Smooth muscle cell (in vitro differentiated cells): ENCODE results near the gene PDCD11. TPM values are rescaled to one million over a fixed set of nuclear protein-coding genes. Genes with fewer than 3 reads are reported as not detected.
"Not testable (repeated sequence)": the region's sequence is repeated elsewhere in the genome, so short reads cannot be mapped to it uniquely, and the experiment has no call there.

Experiments
- DNase-seq: peaks from one replicate; lab custom pipeline; 2025; ENCODE audit not compliant: unreplicated experiment; lab: John Stamatoyannopoulos, UW
- H2AFZ ChIP-seq: fragments of 200-600 bp; sonication (generic); 2 replicates; pipeline ENCODE4 v1.6.0; 2016; ENCODE audit warnings: antibody characterized with exemption, low read depth, mild to moderate bottlenecking
- H3F3A ChIP-seq: fragments of 200-600 bp; sonication (generic); 2 replicates; pipeline ENCODE4 v1.6.0; 2017; ENCODE audit warnings: antibody characterized with exemption, low read depth
- H3K27ac ChIP-seq: fragments of 200-600 bp; sonication (generic); 2 replicates; pipeline ENCODE4 v1.5.1; 2016; ENCODE audit warnings: low read depth, mild to moderate bottlenecking
- H3K27me3 ChIP-seq: fragments of 200-600 bp; sonication (generic); 2 replicates; pipeline ENCODE4 v1.6.1; 2016; ENCODE audit warnings: low read depth, mild to moderate bottlenecking
- H3K36me3 ChIP-seq: fragments of 200-600 bp; sonication (generic); 2 replicates; pipeline ENCODE4 v1.5.1; 2016; ENCODE audit warnings: low read depth
- H3K4me1 ChIP-seq: fragments of 200-600 bp; sonication (generic); 2 replicates; pipeline ENCODE4 v1.5.1; 2016; ENCODE audit warnings: low read depth
- H3K4me2 ChIP-seq: fragments of 200-600 bp; sonication (generic); 2 replicates; pipeline ENCODE4 v1.6.0; 2016; ENCODE audit warnings: mild to moderate bottlenecking
- H3K4me3 ChIP-seq: fragments of 200-600 bp; sonication (generic); 2 replicates; pipeline ENCODE4 v1.5.1; 2016; ENCODE audit warnings: mild to moderate bottlenecking
- H3K79me2 ChIP-seq: fragments of 200-600 bp; sonication (generic); 2 replicates; pipeline ENCODE4 v1.6.0; 2016; ENCODE audit warnings: low read depth, mild to moderate bottlenecking
- H3K9ac ChIP-seq: fragments of 200-600 bp; sonication (generic); 2 replicates; pipeline ENCODE4 v1.6.0; 2016; ENCODE audit warnings: low read depth
- H3K9me3 ChIP-seq: fragments of 200-600 bp; sonication (generic); replicated peaks from 2 replicates; pipeline ENCODE4 v1.5.1; 2016; ENCODE audit warnings: low read depth
- H4K20me1 ChIP-seq: fragments of 200-600 bp; sonication (generic); 2 replicates; pipeline ENCODE4 v1.6.0; 2016; ENCODE audit warnings: low read depth
- WGBS: methylation state at CpG from one replicate; pipeline ENCODE4 v1.1.7; 2016; ENCODE audit warnings: low lambda C conversion rate; 5-methylcytosine and 5-hydroxymethylcytosine counted together
- polyA plus RNA-seq: library from polyadenylated mRNA; unstranded; fragments of >200 nt; fragmentation: Nextera tagmentation; extraction: Ambion mirVana; gene quantifications from 2 replicates; pipeline ENCODE4 v1.2.1, GENCODE V29; 2016
- total RNA-seq: library from RNA; depleted of rRNA; stranded (reverse); fragments of >200 nt; gene quantifications from 2 replicates; pipeline ENCODE4 v1.2.3, GENCODE V29; 2014
- TF ChIP-seq, protein P1 (sequence below): fragments of 200-600 bp; sonication (generic); IDR thresholded peaks from 2 replicates; pipeline ENCODE4 v1.5.1; 2017; ENCODE audit warnings: borderline replicate concordance, mild to moderate bottlenecking, antibody characterized with exemption; ENCODE audit not compliant: insufficient read depth, poor library complexity, severe bottlenecking

Gene PDCD11
- total and polyA plus RNA-seq, 2 experiments from 2014 or later: 12.2 to 15.6 TPM

DNA sequence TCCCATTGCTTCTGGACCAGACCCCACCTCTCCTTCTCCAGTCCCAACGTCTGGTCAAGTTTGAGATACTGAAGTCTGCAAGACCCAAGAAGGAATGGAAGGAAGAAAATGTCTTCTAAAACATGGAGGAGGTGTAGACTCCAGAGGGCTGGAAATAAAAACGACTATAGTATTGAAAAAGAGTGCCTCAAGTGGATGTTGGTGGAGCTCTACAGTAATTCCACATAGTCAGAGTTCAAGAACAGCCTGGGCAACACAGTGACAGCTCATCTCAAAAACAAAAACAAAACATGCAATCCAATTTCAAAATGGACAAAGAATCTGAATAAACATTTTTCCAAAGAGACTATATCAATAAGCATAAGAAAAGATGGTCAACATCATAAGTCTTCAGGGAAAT lies 43.1 kb upstream of the PDCD11 start:
- no peak overlapping the region for H3K9ac ChIP-seq
- no peaks in the 10 kb centered on the region for H3F3A ChIP-seq
- no peaks in the 10 kb centered on the region for H3K9me3 ChIP-seq
- H3K36me3 ChIP-seq: no peaks in the 10 kb centered on the region
- TF ChIP-seq, protein P1, sequence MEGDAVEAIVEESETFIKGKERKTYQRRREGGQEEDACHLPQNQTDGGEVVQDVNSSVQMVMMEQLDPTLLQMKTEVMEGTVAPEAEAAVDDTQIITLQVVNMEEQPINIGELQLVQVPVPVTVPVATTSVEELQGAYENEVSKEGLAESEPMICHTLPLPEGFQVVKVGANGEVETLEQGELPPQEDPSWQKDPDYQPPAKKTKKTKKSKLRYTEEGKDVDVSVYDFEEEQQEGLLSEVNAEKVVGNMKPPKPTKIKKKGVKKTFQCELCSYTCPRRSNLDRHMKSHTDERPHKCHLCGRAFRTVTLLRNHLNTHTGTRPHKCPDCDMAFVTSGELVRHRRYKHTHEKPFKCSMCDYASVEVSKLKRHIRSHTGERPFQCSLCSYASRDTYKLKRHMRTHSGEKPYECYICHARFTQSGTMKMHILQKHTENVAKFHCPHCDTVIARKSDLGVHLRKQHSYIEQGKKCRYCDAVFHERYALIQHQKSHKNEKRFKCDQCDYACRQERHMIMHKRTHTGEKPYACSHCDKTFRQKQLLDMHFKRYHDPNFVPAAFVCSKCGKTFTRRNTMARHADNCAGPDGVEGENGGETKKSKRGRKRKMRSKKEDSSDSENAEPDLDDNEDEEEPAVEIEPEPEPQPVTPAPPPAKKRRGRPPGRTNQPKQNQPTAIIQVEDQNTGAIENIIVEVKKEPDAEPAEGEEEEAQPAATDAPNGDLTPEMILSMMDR: no peak
- H4K20me1 ChIP-seq: no peaks in the 10 kb centered on the region
- no peak overlapping the region for H2AFZ ChIP-seq
- no peak overlapping the region for H3K4me2 ChIP-seq
- H3K27ac ChIP-seq: no peak overlapping the region
- peaks cover 9% of the 10 kb centered on the region for H3K4me1 ChIP-seq
- peaks cover 13% of the 10 kb centered on the region for H3K79me2 ChIP-seq
- H3K27me3 ChIP-seq: no peaks in the 10 kb centered on the region
- WGBS: 50% methylated on average over 2 of the region's 2 CpGs
- no peak for DNase-seq
- no peak overlapping the region for H3K4me3 ChIP-seq

DNA sequence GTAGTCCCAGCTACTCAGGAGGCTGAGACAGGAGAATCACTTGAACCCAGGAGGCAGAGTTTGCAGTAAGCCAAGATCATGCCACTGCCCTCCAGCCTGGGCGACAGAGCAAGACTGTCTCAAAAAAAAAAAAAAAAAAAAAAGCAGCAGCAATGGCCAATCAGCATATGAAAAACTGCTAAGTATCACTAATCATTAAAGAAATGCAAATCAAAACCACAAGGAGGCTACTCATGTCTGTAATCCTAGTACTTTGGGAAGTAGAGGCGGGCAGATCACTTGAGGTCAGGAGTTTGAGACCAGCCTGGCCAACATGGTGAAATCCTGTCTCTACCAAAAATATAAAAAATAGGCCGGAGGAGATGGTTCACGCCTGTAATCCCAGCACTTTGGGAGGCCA lies 41.9 kb upstream of the PDCD11 start:
- 86% methylated on average over 4 of the region's 4 CpGs for WGBS

DNA sequence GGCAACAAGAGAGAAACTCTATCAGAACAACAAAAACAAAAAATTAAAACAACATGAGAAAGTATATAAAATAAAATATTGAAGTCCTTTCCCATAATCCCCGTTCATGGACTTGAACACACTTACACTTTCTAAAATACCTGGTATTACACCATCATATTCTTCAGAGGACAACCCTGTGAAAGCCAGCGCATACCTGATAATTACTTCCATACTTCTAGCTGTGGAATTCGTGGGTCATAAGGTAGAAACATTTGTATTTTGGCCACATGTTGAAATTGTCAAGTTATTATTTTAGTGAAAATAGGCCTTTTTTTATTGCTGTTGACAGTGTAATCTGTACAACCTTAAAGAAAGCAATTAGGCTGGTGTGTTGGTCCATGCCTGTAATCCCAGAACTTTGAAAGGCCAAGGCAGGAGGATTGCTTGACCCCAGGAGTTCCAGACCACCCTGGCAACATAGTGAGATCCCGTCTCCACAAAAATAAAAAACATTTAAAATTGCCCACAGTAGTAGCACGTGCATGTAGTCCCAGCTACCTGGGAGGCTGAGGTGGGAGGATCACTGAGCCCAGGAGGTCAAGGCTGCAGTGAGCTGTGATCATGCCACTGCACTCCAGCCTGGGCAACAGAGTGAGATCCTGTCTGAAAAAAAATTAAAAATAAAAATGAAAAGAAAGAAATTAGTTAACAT lies 40.4 kb upstream of the PDCD11 start:
- no peaks in the 10 kb centered on the region for H3K27me3 ChIP-seq
- H3K36me3 ChIP-seq: no peaks in the 10 kb centered on the region
- no peaks in the 10 kb centered on the region for H3K9me3 ChIP-seq
- no peak for DNase-seq
- H3K4me1 ChIP-seq: peaks cover 3% of the 10 kb centered on the region
- H2AFZ ChIP-seq: no peak overlapping the region
- no peak overlapping the region for H3K4me3 ChIP-seq
- TF ChIP-seq, protein P1: no peak
- no peak overlapping the region for H3K9ac ChIP-seq
- H3K4me2 ChIP-seq: no peak overlapping the region
- H4K20me1 ChIP-seq: no peaks in the 10 kb centered on the region
- no peaks in the 10 kb centered on the region for H3K79me2 ChIP-seq
- WGBS: 82% methylated on average over 5 of the region's 5 CpGs
- H3K27ac ChIP-seq: no peak overlapping the region
- no peaks in the 10 kb centered on the region for H3F3A ChIP-seq

More for the DNA sequence above, 41.9 kb upstream of the PDCD11 start:
- H4K20me1 ChIP-seq, H3F3A ChIP-seq, H3K79me2 ChIP-seq, H3K4me3 ChIP-seq, H3K27ac ChIP-seq, H3K4me2 ChIP-seq, H3K36me3 ChIP-seq, H3K9me3 ChIP-seq, H2AFZ ChIP-seq, H3K9ac ChIP-seq, H3K27me3 ChIP-seq, DNase-seq, H3K4me1 ChIP-seq: not testable (repeated sequence)

DNA sequence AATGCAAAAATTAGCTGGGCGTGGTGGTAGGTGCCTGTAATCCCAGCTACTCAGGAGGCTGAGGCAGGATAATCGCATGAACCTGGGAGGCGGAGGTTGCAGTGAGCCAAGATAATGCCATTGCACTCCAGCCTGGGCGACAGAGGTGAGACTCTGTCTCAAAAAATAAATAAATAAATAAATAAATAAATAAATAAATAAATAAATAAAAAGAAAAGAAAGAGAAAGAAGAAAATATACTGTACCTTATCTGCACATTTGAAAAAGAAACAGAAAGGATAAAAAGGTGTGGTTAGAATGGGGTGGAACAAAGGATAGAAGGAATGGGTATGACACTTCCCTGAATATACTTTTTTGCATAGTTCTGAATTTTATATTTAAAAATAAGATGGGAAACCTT lies 36.9 kb upstream of the PDCD11 start:
- H3K9ac ChIP-seq: not testable (repeated sequence)

DNA sequence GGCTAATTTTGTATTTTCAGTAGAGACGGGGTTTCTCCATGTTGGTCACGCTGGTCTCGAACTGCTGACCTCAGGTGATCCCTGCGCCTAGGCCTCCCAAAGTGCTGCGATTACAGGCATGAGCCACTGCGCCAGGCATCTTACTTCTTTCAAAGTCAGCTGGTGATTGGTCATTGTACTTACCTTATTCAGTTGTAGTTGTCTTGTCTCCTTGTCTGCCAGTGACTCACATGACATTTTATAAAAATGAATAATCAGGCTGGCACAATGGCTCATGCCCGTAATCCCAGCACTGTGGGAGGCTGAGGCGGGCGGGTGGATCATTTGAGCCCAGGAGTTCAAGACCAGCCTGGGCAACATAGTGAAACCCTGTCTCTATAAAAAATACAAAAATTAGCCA lies 35.6 kb upstream of the PDCD11 start:
- H2AFZ ChIP-seq, H3K27me3 ChIP-seq, H4K20me1 ChIP-seq, H3K4me3 ChIP-seq, H3K9me3 ChIP-seq, H3K79me2 ChIP-seq, H3K4me2 ChIP-seq, H3K9ac ChIP-seq, H3K4me1 ChIP-seq, DNase-seq, H3K27ac ChIP-seq, H3K36me3 ChIP-seq, H3F3A ChIP-seq: not testable (repeated sequence)
- WGBS: 95% methylated on average over 9 of the region's 9 CpGs

More for the DNA sequence above, 36.9 kb upstream of the PDCD11 start:
- H3K4me3 ChIP-seq, H3K36me3 ChIP-seq, H3K27me3 ChIP-seq, H3K4me2 ChIP-seq, H3F3A ChIP-seq, H3K79me2 ChIP-seq, H3K9me3 ChIP-seq, H4K20me1 ChIP-seq, H3K27ac ChIP-seq, DNase-seq, H3K4me1 ChIP-seq, H2AFZ ChIP-seq: not testable (repeated sequence)
- WGBS: over 99% methylated on average over 4 of the region's 4 CpGs
